HG03469 (cell line): ENCODE data around the gene PPHLN1.
A peak's percentile ranks its signal among the peaks of the same experiment; 100 is the strongest.

Experiments
- ATAC-seq: cut with Tn5 transposase; IDR thresholded peaks from one replicate; pipeline ENCODE4 v1.9.1; 2021; ENCODE audit warnings: mild to moderate bottlenecking, moderate library complexity, moderate number of reproducible peaks; ENCODE audit not compliant: unreplicated experiment

PPHLN1 gene

GRCh38 chr12:42428850-42429249, 102.9 kb downstream of the PPHLN1 start:
- ATAC-seq, result no peak

GRCh38 chr12:42432517-42433140, 106.7 kb downstream of the PPHLN1 start:
- ATAC-seq, result no peak

- ATAC-seq, result no peak
Measured at GRCh38 chr12:42440608-42441007, 114.6 kb downstream of the PPHLN1 start.

GRCh38 chr12:42442311-42442759, 116.4 kb downstream of the PPHLN1 start:
- ATAC-seq, result no peak

- ATAC-seq, result no peak
Measured at GRCh38 chr12:42442888-42443287, 116.9 kb downstream of the PPHLN1 start.

GRCh38 chr12:42444192-42444943, 118.4 kb downstream of the PPHLN1 start:
- ATAC-seq, result no peak

GRCh38 chr12:42445891-42446290, 119.9 kb downstream of the PPHLN1 start:
- ATAC-seq, result no peak

- ATAC-seq, result no peak
Measured at GRCh38 chr12:42446761-42447160, 120.8 kb downstream of the PPHLN1 start.

- no peak for ATAC-seq
Measured at GRCh38 chr12:42447371-42447786, 121.4 kb downstream of the PPHLN1 start.

GRCh38 chr12:42448841-42449240, 122.9 kb downstream of the PPHLN1 start:
- ATAC-seq, result no peak

- no peak for ATAC-seq
Measured at GRCh38 chr12:42450248-42450647, 124.3 kb downstream of the PPHLN1 start.

GRCh38 chr12:42458575-42458974, 132.6 kb downstream of the PPHLN1 start:
- ATAC-seq, result no peak

- ATAC-seq, result no peak
Measured at GRCh38 chr12:42459336-42459847, 133.4 kb downstream of the PPHLN1 start.

- no peak for ATAC-seq
Measured at GRCh38 chr12:42462486-42462885, 136.5 kb downstream of the PPHLN1 start.

GRCh38 chr12:42463671-42464070, 137.7 kb downstream of the PPHLN1 start:
- no peak for ATAC-seq

GRCh38 chr12:42468341-42468821, 142.4 kb downstream of the PPHLN1 start:
- no peak for ATAC-seq

- ATAC-seq, result no peak
Measured at GRCh38 chr12:42468921-42469320, 143.0 kb downstream of the PPHLN1 start.

GRCh38 chr12:42469355-42470175, 143.6 kb downstream of the PPHLN1 start:
- ATAC-seq, result peak; percentile 98

GRCh38 chr12:42472376-42472775, 146.4 kb downstream of the PPHLN1 start:
- ATAC-seq, result no peak

GRCh38 chr12:42473130-42473529, 147.2 kb downstream of the PPHLN1 start:
- ATAC-seq, result no peak

- ATAC-seq, result no peak
Measured at GRCh38 chr12:42473561-42473960, 147.6 kb downstream of the PPHLN1 start.
